PC-9 (cell line): Measurements from ENCODE around the gene TBX10. TPM values are rescaled to one million over a fixed set of nuclear protein-coding genes. Genes with fewer than 3 reads are reported as not detected.

Source experiments
- BruUV-seq: library from RNA; stranded (reverse); fragments of 400-500 nt; replicated peaks from 2 replicates; lab custom pipeline; 2021; lab: Mats Ljungman, UMichigan
- CTCF ChIA-PET: fragments of 300-600 bp; sonication (Branson Sonifier 250); formaldehyde crosslinking; loops from one replicate; lab custom pipeline; 2022; ENCODE audit warnings: antibody characterized with exemption; lab: Charles Lee
- POLR2A ChIA-PET: fragments of 300-600 bp; sonication (Branson Sonifier 250); formaldehyde crosslinking; loops from one replicate; lab custom pipeline; 2022; ENCODE audit warnings: antibody characterized with exemption; ENCODE audit not compliant: unreplicated experiment; lab: Charles Lee
- DNase-seq, 2 experiments: peaks; one replicate each; pipeline versions ENCODE4 v3.0.0 to v3.0.0-alpha.2; 2015 to 2022; ENCODE audit warnings: mixed read lengths in 1 of 2
- H2AFZ ChIP-seq: fragments of 200-600 bp; sonication (generic); 2 replicates; pipeline ENCODE4 v1.8.1; 2017; ENCODE audit warnings: antibody characterized with exemption
- H3F3A ChIP-seq: fragments of 200-600 bp; sonication (generic); 2 replicates; pipeline ENCODE4 v1.8.1; 2017; ENCODE audit warnings: antibody characterized with exemption, mild to moderate bottlenecking, low read depth; ENCODE audit not compliant: insufficient read depth
- H3K27ac ChIP-seq: fragments of 200-600 bp; sonication (generic); 2 replicates; pipeline ENCODE4 v1.6.1; 2016; ENCODE audit warnings: mixed run types
- H3K27me3 ChIP-seq: fragments of 200-600 bp; sonication (generic); 2 replicates; pipeline ENCODE4 v1.6.1; 2016; ENCODE audit warnings: low read depth, mixed run types; ENCODE audit not compliant: insufficient read depth
- H3K36me3 ChIP-seq: fragments of 200-600 bp; sonication (generic); 2 replicates; pipeline ENCODE4 v1.6.1; 2016; ENCODE audit warnings: low read depth, mixed run types
- H3K4me1 ChIP-seq: fragments of 200-600 bp; sonication (generic); replicated peaks from 2 replicates; pipeline ENCODE4 v1.6.1; 2016; ENCODE audit warnings: mixed run types; ENCODE audit not compliant: insufficient read depth
- H3K4me2 ChIP-seq: fragments of 200-600 bp; sonication (generic); 2 replicates; pipeline ENCODE4 v1.6.1; 2017; ENCODE audit warnings: mixed run types
- H3K4me3 ChIP-seq: fragments of 200-600 bp; sonication (generic); 2 replicates; pipeline ENCODE4 v1.6.1; 2016; ENCODE audit warnings: mixed run types
- H3K79me2 ChIP-seq: fragments of 200-600 bp; sonication (generic); 2 replicates; pipeline ENCODE4 v1.6.1; 2017; ENCODE audit warnings: low read depth, mixed run types
- H3K9me2 ChIP-seq: fragments of 200-600 bp; sonication (generic); 2 replicates; pipeline ENCODE4 v1.8.1; 2017; ENCODE audit warnings: mild to moderate bottlenecking; ENCODE audit not compliant: insufficient read depth
- H3K9me3 ChIP-seq: fragments of 200-600 bp; sonication (generic); 2 replicates; pipeline ENCODE4 v1.8.1; 2016; ENCODE audit warnings: low read depth; ENCODE audit not compliant: insufficient read depth
- H4K20me1 ChIP-seq: fragments of 200-600 bp; sonication (generic); 2 replicates; pipeline ENCODE4 v1.8.1; 2017; ENCODE audit not compliant: insufficient read depth
- CTCF ChIP-seq: fragments of 200-600 bp; sonication (generic); conservative IDR thresholded peaks from 2 replicates; pipeline ENCODE4 v1.6.1; 2017; ENCODE audit warnings: mixed run types, antibody characterized with exemption, mild to moderate bottlenecking, moderate library complexity
- EZH2 ChIP-seq: fragments of 200-600 bp; sonication (generic); IDR thresholded peaks from 2 replicates; pipeline ENCODE4 v1.8.0; 2017; ENCODE audit warnings: antibody characterized with exemption, low read depth
- intact Hi-C: fragments of 100-400 bp; cut with micrococcal nuclease; formaldehyde crosslinking; loops from one replicate; pipeline ENCODE4 v1.10.0; 2022; ENCODE audit not compliant: unreplicated experiment
- total RNA-seq: library from RNA; stranded (reverse); gene quantifications from 2 replicates; pipeline ENCODE4 v1.2.3, GENCODE V29; 2021

The TBX10 gene
- total RNA-seq, 1 experiment from 2014 or later = not detected

- H3K27ac ChIP-seq = no peak overlapping the region
- H3K9me2 ChIP-seq = no peaks in the 10 kb centered on the region
- no peak for DNase-seq
- intact Hi-C loops = loop anchor here (10.0 kb wide), 1 partner anchor 127 kb away; no protein-coding TSS in a partner anchor
- CTCF ChIA-PET = no interaction called here
- TF ChIP-seq EZH2 (no peak), CTCF (no peak)
- no peaks in the 10 kb centered on the region for H4K20me1 ChIP-seq
- H3K36me3 ChIP-seq = no peaks in the 10 kb centered on the region
- no peaks in the 10 kb centered on the region for H3K27me3 ChIP-seq
- no peaks in the 10 kb centered on the region for H3K79me2 ChIP-seq
- H3K4me1 ChIP-seq = peaks cover 11% of the 10 kb centered on the region; the same call in 1 of the 2 replicates
- no peak overlapping the region for H3K4me3 ChIP-seq
- BruUV-seq = no TSS peak
- H2AFZ ChIP-seq = no peak overlapping the region
- POLR2A ChIA-PET = no interaction called here
- peaks cover 6% of the 10 kb centered on the region; the same call in 1 of the 2 replicates for H3F3A ChIP-seq
- H3K9me3 ChIP-seq = no peaks in the 10 kb centered on the region
- no peak overlapping the region for H3K4me2 ChIP-seq
Observed at GRCh38 chr11:67667490-67668191, 28.1 kb upstream of the TBX10 start.

- ChIA-PET CTCF (interaction anchor here (0.6 kb wide), 1 partner anchor 15 kb away, joined by 3 read pairs; no protein-coding TSS in a partner anchor), POLR2A (no interaction called here)
- Histone ChIP-seq H3K4me2 (no peak overlapping the region), H3K36me3 (no peaks in the 10 kb centered on the region), H3K27ac (no peak overlapping the region), H3K9me2 (no peaks in the 10 kb centered on the region), H2AFZ (no peak overlapping the region), H3K27me3 (no peaks in the 10 kb centered on the region), H3K4me3 (no peak overlapping the region), H3K9me3 (no peaks in the 10 kb centered on the region), H3K4me1 (peaks cover 7% of the 10 kb centered on the region; the same call in 1 of the 2 replicates), H3F3A (peaks cover 6% of the 10 kb centered on the region; the same call in 1 of the 2 replicates), H3K79me2 (no peaks in the 10 kb centered on the region), H4K20me1 (no peaks in the 10 kb centered on the region)
- DNase-seq = no peak
- TF ChIP-seq CTCF (no peak), EZH2 (no peak)
- intact Hi-C loops = loop anchor here (10.0 kb wide), 1 partner anchor 128 kb away; no protein-coding TSS in a partner anchor
- no TSS peak for BruUV-seq
Observed at GRCh38 chr11:67666676-67667489, 27.3 kb upstream of the TBX10 start.

- Histone ChIP-seq H3K79me2 (no peaks in the 10 kb centered on the region), H3F3A (peaks cover 6% of the 10 kb centered on the region; the same call in 1 of the 2 replicates), H3K9me2 (no peaks in the 10 kb centered on the region), H3K9me3 (no peaks in the 10 kb centered on the region), H3K27me3 (no peaks in the 10 kb centered on the region), H3K36me3 (no peaks in the 10 kb centered on the region), H2AFZ (no peak overlapping the region), H3K4me2 (no peak overlapping the region), H3K27ac (no peak overlapping the region), H3K4me3 (no peak overlapping the region), H3K4me1 (peaks cover 7% of the 10 kb centered on the region; the same call in 1 of the 2 replicates), H4K20me1 (no peaks in the 10 kb centered on the region)
- TF ChIP-seq EZH2 = no peak
- TF ChIP-seq CTCF = no peak
- ChIA-PET CTCF (interaction anchor here (0.6 to 2.3 kb wide), 2 partner anchors 15 to 25 kb away, joined by 3 to 7 read pairs; no protein-coding TSS in a partner anchor), POLR2A (no interaction called here)
- DNase-seq = no peak
- intact Hi-C loops = loop anchor here (10.0 kb wide), 1 partner anchor 129 kb away; no protein-coding TSS in a partner anchor
- no TSS peak for BruUV-seq
Observed at GRCh38 chr11:67666303-67666645, 26.7 kb upstream of the TBX10 start.
